ENCODE data around the gene CLCN6.

CLCN6 gene

GRCh38 chr1:11880911-11881748, 75.1 kb downstream of the CLCN6 start:
- DNase-seq, result no peak

GRCh38 chr1:11881749-11882441, 75.9 kb downstream of the CLCN6 start:
- no peak for DNase-seq

DNA sequence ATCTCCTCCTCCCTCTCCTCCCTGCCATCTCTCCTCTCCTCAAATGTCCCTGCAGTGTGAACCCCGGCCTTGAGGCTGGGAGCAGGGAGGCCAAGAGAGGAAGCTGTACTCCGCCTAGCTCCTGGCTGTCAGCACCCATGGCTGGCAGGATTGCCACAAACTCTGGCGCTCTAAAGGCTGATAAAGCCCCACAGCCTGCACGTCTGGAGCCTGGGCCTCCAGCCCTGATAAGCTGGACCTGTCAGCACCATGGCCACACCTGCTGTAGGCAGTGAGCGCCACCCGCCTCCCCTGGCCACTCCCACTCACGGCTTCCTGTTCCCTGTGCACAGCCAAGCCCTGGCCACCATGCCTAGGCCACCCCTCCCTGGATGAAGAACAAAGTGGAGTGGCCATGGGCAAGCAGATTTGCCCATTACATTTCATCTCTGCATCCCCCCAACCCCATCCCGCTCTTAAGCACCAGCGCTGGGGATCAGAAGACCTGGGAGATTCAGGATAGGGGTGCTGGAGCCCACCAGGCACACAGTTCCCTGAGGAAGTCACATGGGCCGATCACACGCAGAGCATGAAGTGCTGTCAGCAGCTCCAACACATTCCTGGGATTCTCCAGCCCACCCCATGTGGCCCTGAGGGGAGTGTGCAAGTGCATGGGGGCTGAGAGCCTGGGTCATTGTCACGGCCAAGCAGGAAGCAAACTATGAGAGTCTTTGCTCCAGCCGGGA, 77.0 kb downstream of the CLCN6 start:
- no peak for DNase-seq

DNA sequence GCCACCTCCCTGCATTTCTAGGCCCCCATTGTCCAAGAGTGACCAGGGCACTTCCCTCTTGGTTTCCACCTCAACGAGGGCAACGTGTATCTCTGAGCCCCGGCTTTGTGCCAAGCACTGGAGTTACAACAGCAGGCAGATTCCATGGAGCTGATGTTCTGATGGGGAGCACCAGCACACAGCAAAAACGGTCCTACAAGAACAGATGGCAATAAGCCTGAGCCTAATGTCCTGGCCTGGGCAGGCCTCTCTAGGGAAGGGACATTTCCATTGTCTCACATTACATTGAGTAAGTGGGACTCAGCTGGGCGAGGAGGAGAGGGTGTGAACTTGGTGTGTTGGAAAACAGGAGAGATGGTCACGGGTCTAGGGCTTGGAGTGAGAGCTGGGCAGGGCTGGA, 79.9 kb downstream of the CLCN6 start:
- no peak for DNase-seq

DNA sequence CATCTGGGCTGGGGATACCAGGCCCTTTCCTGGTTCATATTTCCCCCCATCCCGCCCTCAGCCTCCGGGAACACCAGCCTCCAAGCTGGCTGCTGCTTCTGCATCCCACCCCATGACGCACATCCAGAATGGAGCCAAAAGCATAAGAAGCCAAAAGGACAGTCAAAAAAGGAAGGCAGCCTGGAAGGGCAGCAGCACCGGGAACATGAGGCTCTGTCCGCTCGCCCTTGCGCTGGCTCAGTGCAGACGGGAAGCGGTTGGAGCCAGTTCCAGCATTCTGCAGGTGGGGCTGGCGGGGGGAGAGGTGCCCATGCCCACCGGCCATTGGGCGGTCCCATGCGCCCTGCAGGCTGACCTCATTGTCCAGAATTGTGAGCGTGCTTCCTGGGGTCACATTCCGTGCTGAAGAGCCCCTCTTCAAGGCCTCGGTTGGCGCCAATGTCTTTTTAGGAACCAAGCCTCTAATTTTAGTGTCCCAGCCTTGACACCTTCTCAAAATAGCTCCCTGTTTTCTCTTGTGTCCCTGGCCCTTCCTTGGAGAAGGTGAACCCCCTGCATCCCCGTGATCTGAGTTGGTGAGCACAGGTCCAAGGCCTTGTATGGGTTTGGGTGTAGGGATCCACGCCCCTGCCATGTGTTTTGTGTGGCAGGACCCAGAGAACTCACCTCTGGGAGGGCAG, 81.1 kb downstream of the CLCN6 start:
- no peak for DNase-seq

DNA sequence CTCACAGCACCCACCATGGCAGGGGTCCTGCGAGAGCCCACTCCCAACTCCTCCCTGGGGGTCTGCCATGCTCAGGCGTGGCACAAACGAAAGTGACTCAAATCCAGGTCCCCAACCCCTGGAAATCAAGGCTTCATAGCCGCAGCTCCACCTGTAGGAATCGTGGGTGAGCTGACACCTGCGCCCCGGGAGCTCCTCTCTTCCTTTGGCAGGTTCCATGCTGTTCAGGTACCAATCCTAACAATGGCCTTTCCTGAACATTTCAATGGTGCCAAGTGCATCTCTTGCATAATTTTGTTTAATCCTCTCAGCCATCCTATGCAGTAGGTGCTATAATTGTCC, 81.6 kb downstream of the CLCN6 start:
- no peak for DNase-seq

GRCh38 chr1:11888206-11888876, 82.3 kb downstream of the CLCN6 start:
- no peak for DNase-seq

DNA sequence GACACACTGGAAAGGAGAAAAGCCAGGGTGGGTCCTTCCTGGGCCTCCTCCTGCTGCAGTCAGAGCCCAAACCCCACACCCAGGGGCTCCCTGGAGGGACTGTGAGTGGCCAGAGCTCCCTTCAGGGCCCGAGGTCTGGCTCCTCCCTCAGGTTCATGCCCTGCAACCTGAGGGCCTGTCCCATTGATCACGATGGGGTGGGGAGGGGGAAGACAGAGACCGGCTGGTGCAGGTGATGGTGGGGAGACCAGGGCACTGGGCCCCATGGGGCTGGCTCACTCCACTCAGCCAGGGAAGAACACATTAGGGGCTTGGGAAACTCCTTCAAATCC, 82.9 kb downstream of the CLCN6 start:
- no peak for DNase-seq

- no peak for DNase-seq
Measured at GRCh38 chr1:11891433-11892186, 85.6 kb downstream of the CLCN6 start.

Measured in bone marrow (tissue), 2 donors.